ENCODE measurements around the gene CHN1. TPM values are rescaled to one million over a fixed set of nuclear protein-coding genes. Genes with fewer than 3 reads are reported as not detected.

The CHN1 gene
- total RNA-seq, 4 donors from 2014 or later, result 0.66 to 4.7 (median 2.4) TPM

GRCh38 chr2:174967086-174967485 lies 38.1 kb downstream of the CHN1 start:
- Histone ChIP-seq H3K27ac (no peak overlapping the region), H3K4me1 (peaks cover 0 to 5% of the 10 kb centered on the region in 2 donors), H3K36me3 (no peaks in the 10 kb centered on the region), H3K4me3 (no peak overlapping the region), H3K9me3 (no peaks in the 10 kb centered on the region), H3K27me3 (no peaks in the 10 kb centered on the region)
- intact Hi-C loops (cut with DNase I; ENCODE audit: low total_unique reads), result no loop called here
- DNase-seq, result no peak
- in situ Hi-C loops (cut with MboI; ENCODE audit: low sequenced_read_pairs in 4 of 4), result no loop called here
- TF ChIP-seq POLR2A (IDR thresholded peaks at IDR 0.05), result no peak
- no peak for TF ChIP-seq CTCF (IDR thresholded peaks at IDR 0.05 in 4 of 5, conservative IDR thresholded peaks at IDR 0.05 in 1 of 5)
- ATAC-seq, result no peak

GRCh38 chr2:174965992-174966744 lies 39.0 kb downstream of the CHN1 start:
- no peak for DNase-seq
- TF ChIP-seq CTCF (IDR thresholded peaks at IDR 0.05 in 4 of 5, conservative IDR thresholded peaks at IDR 0.05 in 1 of 5) (no peak), POLR2A (IDR thresholded peaks at IDR 0.05) (no peak)
- no peak for ATAC-seq
- intact Hi-C loops (cut with DNase I; ENCODE audit: low total_unique reads), result no loop called here
- Histone ChIP-seq H3K4me3 (no peak overlapping the region), H3K27me3 (no peaks in the 10 kb centered on the region), H3K4me1 (peaks cover 0 to 5% of the 10 kb centered on the region in 2 donors), H3K36me3 (no peaks in the 10 kb centered on the region), H3K27ac (peak overlapping the region in 2 of 4 donors; percentile 6 to 29), H3K9me3 (no peaks in the 10 kb centered on the region)
- in situ Hi-C loops (cut with MboI; ENCODE audit: low sequenced_read_pairs in 4 of 4), result no loop called here

DNA sequence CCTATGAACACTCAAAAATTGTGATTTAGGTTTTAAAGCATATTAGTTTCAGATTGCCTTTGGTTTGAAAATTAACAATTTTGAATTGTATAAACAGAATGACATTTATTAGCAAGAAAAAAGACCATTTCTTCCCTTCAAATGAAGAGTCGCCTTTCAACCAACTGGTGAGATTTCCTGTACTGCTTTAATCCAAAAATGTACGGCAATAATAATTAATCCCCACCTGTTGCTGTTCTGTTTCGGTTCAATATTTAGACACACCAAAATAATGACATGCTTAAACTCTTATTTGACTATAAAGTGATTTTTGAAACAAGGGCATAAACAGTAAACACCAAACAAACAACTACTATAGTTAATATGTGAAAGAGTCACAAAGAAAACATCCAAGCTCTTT lies 39.6 kb downstream of the CHN1 start:
- no peak for TF ChIP-seq CTCF (IDR thresholded peaks at IDR 0.05 in 4 of 5, conservative IDR thresholded peaks at IDR 0.05 in 1 of 5)
- no peak for TF ChIP-seq POLR2A (IDR thresholded peaks at IDR 0.05)
- intact Hi-C loops (cut with DNase I; ENCODE audit: low total_unique reads), result no loop called here
- no peak overlapping the region for H3K4me3 ChIP-seq
- peaks cover 0 to 5% of the 10 kb centered on the region in 2 donors for H3K4me1 ChIP-seq
- H3K9me3 ChIP-seq, result no peaks in the 10 kb centered on the region
- no peak for DNase-seq
- no peaks in the 10 kb centered on the region for H3K36me3 ChIP-seq
- ATAC-seq, result no peak
- in situ Hi-C loops (cut with MboI; ENCODE audit: low sequenced_read_pairs in 4 of 4), result no loop called here
- no peak overlapping the region for H3K27ac ChIP-seq
- H3K27me3 ChIP-seq, result no peaks in the 10 kb centered on the region

- DNase-seq (no peak), ATAC-seq (no peak)
- no peak overlapping the region for H3K4me3 ChIP-seq
- H3K36me3 ChIP-seq, result no peaks in the 10 kb centered on the region
- peaks cover 2 to 5% of the 10 kb centered on the region in 2 donors for H3K4me1 ChIP-seq
- in situ Hi-C loops (cut with MboI; ENCODE audit: low sequenced_read_pairs in 4 of 4), result no loop called here
- H3K27ac ChIP-seq, result no peak overlapping the region
- no peaks in the 10 kb centered on the region for H3K9me3 ChIP-seq
- intact Hi-C loops (cut with DNase I; ENCODE audit: low total_unique reads), result no loop called here
- TF ChIP-seq CTCF (IDR thresholded peaks at IDR 0.05 in 4 of 5, conservative IDR thresholded peaks at IDR 0.05 in 1 of 5), result no peak
- no peak for TF ChIP-seq POLR2A (IDR thresholded peaks at IDR 0.05)
- no peaks in the 10 kb centered on the region for H3K27me3 ChIP-seq
Observed at GRCh38 chr2:174964404-174964803, 40.8 kb downstream of the CHN1 start.

All from gastrocnemius medialis (tissue), 4 donors.